HS-5 (cell line): Measurements from ENCODE around the gene CHIT1.

Experiments used
- DNase-seq: peaks from one replicate; pipeline ENCODE4 v3.0.0-alpha.2; 2012; ENCODE audit warnings: low read depth

The CHIT1 gene

GRCh38 chr1:203175237-203175826 is 54.1 kb downstream of the CHIT1 start, which contains the start of gene MYBPH:
Gene MYBPH (minus strand): TSS chr1:203175826. CDS start chr1:203175755, 71 bp downstream.
- DNase-seq = no peak

- DNase-seq = no peak
These were observed 55.0 kb downstream of the CHIT1 start for GRCh38 chr1:203174324-203174985.

GRCh38 chr1:203173566-203173965 is 55.9 kb downstream of the CHIT1 start:
- no peak for DNase-seq

- DNase-seq = no peak
These were observed 56.4 kb downstream of the CHIT1 start for GRCh38 chr1:203173011-203173555.

- no peak for DNase-seq
These were observed 57.1 kb downstream of the CHIT1 start for GRCh38 chr1:203172184-203173010.

- no peak for DNase-seq
These were observed 57.9 kb downstream of the CHIT1 start for GRCh38 chr1:203171341-203172183.

GRCh38 chr1:203170625-203171330 is 58.7 kb downstream of the CHIT1 start:
- DNase-seq = no peak

- no peak for DNase-seq
These were observed 59.5 kb downstream of the CHIT1 start for GRCh38 chr1:203169770-203170520.

- no peak for DNase-seq
These were observed 60.5 kb downstream of the CHIT1 start for GRCh38 chr1:203168991-203169390.

- DNase-seq = no peak
These were observed 61.2 kb downstream of the CHIT1 start for GRCh38 chr1:203168256-203168786.

GRCh38 chr1:203167913-203168200 is 61.6 kb downstream of the CHIT1 start:
- DNase-seq = no peak

GRCh38 chr1:203167026-203167912 is 62.2 kb downstream of the CHIT1 start:
- DNase-seq = no peak

GRCh38 chr1:203166192-203166940 is 63.1 kb downstream of the CHIT1 start:
- no peak for DNase-seq
